GM18867 (cell line): ENCODE results near the gene CFP.
"Not testable (repeated sequence)": the region's sequence is repeated elsewhere in the genome, so short reads cannot be mapped to it uniquely, and the experiment has no call there.

Experiments
- ATAC-seq: cut with Tn5 transposase; IDR thresholded peaks from one replicate; pipeline ENCODE4 v1.9.1; 2021; ENCODE audit warnings: mild to moderate bottlenecking, moderate library complexity; ENCODE audit not compliant: unreplicated experiment

Gene CFP

DNA sequence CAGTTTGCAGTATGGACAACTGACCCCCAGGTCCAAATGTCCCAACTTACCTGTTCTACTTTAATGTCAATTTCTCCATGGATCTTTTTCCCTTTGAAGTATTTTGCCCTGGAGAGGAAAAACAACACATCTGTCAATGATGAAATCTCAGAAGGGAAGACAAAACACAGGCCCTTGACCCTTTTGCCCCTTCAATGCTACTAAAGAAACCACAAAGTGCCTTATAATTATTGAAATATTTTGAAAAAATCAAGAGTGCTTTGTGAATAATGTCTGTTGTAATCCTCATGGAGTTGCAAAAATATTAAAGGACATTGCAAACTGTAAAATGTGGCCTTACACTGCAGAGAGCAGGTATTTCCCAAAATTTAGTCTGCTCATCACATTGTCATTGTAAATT, 22.6 kb downstream of the CFP start:
- ATAC-seq, result no peak

DNA sequence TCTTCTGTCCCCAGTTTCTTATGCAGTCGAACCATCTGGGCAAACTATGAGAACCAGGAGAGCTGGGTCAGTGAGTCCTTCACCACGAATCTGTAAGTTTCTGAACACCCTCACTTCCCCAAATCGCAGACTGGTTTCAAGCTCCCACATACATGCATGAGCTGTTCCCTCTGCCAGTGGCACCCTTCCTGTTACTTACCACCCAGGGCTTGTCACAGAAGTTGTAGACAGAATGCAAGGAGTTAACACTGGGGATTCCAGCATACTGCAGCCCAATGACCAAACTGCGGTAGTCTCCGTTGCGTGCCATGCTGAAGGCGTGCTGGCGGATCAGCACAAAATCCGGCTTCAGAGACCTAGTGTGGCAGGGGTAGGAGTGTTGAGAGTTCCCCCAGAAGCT, 24.7 kb downstream of the CFP start:
- ATAC-seq, result no peak

DNA sequence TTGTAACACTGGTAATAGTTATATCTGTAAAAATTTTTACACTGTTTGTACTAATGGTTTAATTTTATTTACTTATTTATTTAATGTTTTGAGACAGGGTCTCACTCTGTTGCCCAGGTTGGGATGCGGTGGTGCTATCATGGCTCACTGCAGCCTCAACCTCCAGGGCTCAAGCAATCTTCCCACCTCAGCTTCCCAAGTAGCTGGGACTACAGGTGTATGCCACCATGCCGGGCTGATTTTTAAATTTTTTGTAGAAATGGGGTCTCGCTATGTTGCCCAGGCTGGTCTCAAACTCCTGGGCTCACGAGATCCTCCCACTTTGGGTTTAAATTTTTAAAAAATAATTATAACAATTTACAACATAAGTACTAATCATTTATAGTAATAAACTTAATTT, 26.6 kb downstream of the CFP start:
- ATAC-seq, result not testable (repeated sequence)

DNA sequence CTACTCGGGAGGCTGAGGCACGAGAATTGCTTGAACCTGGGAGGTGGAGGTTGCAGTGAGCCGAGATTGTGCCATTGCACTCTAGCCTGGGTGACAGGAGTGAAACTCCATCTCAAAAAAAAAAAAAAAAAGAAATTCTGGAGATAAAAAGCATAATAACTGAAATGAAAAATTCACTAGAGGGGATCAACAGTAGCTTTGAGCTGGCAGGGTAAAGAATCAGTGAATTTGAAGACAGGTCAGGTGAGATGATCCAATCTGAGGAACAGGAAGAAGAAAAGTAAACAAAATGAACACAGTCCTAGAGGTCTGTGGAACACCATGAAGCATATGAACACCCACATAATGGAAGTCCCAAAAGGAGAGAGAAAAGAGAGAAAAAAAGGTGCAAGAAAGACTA, 32.5 kb downstream of the CFP start:
- ATAC-seq, result no peak

DNA sequence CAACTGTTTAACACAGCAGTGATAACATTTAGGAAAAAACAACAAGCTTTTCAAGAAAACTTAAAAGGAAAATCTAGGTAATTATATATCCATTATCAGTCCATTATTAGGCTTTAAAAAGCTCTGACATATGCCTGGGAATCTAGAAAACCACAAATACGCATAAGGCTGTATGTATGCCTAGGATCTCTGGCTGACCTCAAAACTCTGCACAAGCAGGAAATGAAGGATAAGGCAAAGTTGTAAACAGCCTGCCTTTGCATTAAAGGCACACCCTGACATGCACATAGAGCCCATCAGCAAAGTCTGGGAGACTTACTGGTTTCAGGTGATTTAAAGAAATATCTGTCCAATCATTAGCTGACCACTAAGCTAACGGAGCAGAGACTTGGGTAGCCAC, 33.5 kb downstream of the CFP start:
- ATAC-seq, result no peak

DNA sequence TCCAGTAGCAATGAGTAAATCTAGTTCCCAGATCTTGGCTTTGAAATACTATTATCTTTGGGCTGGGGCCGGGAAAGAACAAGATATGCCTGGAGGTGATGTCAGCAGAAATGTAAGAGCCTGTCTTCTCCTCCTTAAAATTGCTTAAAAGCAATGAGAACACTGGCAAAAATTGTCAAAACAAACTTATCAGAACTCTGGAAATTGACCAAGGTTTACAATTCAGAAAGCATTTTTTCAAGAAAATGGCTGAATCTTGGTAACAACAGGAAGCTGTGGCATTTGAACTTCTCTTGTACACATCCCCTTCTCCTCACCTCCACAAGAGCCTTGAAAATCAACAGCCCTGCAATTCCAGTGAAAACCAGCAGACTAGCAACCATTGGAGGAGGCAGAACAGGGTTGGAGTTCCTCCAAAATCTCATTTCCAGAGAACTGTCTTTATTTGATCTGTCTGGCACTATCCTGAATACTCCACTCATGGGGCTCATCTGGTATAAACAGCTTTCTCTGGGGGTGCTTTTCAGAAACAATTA, 33.9 kb downstream of the CFP start:
- no peak for ATAC-seq

DNA sequence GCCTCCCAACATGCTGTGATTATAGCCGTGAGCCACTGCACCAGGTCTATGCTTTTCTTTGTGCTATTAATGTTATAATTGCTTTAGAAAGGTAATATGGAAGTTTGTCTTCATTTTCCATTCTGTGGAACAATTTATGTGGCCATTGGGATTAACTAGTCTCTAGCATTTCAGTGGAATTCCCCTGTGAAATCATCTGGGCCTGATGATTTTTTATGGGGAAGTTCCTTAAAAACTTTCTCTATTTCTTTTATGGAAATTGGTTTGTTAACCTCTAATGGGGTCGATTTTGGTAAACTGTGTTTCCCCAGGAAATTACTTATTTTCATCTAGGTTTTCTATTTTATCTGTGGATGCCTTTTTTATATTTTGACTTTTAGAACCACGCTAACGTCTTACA, 36.2 kb downstream of the CFP start:
- no peak for ATAC-seq

DNA sequence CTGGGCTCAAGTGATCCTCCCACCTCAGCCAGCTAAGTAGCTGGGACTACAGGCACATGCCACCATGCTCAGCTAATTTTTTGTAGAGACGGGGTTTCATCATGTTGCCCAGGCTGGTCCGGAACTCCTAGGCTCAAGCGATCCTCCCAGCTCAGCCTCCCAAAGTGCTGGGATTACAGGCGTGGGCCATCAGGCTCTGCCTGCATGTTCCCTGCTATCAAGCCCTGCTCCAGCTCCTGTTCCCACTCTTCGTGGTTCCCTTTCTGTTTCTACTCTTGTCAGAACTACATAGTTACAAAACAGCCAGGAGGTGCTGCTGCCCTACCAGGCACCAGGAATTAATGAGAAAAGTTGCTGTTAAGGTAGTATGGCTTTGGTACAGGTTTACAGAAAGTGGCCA, 38.7 kb downstream of the CFP start:
- no peak for ATAC-seq

DNA sequence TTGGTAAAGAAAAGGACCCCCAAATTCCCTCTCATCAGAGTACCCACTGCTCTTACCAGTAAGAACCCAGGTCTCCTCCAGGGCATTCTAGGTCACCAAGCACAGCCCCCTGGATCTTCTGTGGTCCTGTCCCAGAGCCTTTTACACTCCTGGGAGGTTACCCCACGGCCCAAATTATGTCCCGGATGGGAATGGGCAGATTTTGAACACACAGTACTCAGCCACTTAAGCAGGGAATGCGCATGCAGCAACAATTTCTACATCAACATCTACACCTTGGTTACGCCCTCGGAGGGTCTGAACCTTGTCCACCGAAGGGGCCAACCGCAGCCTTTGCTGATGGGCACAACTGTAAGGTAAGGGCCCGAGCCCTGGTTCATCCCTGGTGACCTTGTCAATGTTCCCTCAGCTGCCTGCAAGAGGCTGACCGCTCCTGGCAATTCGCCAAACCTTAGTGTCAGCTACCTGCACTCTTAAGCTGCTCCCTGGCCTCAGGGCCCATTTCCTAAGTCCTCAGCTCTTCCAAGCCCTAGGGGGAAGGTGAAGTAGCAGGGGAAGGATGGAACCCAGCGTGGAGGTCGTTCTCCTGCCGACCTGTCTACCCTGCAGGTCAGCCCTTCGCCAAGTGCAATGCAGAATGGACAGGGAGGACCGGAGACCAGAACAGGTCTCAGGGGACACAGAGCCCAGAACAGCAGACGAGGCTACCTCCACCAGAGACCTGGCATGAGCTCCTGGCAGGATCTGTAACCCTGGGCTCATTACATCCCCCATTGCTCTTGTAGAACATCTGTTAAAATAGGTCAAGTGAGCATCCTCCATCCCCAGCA, 41.6 kb downstream of the CFP start:
- no peak for ATAC-seq

DNA sequence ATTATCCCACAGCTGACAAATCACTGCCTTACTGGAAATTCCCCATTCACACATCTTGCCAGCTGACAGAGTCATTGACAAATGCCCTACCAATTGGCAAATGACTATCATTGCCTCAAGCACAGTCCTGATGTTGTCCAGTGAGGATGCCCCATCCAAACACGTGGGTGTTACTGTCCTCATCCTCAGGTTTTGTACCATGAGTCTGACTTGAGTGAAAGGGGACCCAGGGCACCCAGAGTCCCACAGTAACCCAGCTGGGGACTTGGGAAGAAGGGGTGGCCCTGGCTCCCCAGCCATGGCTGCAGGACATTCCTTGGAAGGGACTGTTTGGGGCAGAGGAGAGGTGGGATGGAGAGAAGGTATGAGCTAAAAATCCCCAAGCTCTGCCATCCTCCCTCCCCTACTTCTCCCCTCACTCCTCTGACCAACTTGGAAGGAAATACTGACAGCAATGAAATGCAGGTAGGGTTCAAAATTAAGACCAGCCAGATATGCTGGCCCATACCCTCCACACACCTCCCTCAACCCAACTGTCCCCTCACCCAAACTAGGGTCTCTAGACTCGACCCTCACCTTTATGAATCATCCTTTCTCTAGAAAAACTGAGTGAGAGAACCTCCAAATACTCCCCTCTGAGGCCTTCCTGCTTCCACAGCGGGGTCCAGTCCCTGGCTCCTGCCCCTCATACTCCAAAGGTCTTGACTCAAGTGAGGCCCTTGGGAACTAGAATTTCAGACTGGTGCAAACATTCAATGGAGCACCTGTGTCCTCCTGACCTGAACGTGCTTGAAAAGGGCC, 42.4 kb downstream of the CFP start:
- ATAC-seq, result no peak

DNA sequence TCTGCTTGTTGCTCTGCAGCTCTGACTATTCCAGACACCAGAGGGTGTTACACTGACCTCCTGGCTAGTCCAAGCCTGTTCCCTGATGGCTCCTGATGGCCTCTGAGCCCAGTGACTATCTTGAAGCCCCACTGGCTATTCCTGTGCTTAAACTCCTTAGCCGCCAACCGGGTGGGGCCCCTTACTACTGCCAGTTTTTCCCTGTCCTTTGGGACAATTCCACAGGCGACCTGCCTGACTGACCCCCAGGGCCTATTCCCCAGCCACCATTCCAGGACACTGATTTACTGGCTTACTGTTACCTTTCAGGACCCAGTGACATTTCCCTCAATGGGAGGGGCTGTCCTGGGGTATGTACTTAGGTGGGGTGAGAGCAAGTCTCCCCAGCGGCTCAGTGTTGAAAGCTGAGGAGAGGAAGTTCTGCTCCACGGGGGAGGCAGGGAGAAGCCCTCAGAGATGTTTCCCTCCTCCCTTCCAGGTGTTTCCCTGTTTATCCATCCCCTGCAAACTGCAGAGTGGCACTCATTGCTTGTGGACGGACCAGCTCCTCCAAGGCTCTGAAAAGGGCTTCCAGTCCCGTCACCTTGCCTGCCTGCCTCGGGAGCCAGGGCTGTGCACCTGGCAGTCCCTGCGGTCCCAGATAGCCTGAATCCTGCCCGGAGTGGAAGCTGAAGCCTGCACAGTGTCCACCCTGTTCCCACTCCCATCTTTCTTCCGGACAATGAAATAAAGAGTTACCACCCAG, 43.5 kb downstream of the CFP start:
- no peak for ATAC-seq

DNA sequence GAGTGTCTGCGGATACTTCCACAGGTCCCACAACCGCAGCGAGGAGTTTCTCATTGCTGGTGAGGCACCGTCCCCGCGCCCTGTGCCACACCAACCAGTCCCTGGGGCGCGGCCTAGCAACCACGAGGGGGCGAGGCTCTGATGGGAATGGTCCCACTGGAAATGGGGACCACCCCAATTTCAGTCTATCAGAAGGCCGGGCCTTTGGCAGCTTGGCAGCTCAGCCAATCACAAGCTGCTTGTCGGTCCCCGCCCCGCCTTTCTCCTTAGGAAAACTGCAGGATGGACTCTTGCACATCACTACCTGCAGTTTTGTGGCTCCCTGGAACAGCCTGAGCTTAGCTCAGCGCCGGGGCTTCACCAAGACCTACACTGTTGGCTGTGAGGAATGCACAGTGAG, 44.5 kb downstream of the CFP start:
- ATAC-seq, result no peak

DNA sequence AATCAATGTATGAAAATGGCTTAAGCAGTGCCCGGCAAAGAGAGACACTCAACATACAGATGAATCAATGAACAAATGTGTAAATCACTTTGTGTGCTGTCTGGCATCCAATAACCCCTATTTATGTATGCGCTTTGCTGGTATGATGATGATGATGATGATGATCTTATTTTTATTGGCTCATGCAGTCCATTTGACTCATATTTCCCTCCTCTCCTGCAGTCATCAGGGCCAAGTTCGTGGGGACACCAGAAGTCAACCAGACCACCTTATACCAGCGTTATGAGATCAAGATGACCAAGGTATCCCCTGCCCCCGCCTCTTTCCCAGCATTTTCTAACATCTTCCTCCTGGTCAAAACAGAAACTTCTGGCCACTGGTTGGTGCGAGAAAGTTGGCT, 45.0 kb downstream of the CFP start:
- no peak for ATAC-seq

DNA sequence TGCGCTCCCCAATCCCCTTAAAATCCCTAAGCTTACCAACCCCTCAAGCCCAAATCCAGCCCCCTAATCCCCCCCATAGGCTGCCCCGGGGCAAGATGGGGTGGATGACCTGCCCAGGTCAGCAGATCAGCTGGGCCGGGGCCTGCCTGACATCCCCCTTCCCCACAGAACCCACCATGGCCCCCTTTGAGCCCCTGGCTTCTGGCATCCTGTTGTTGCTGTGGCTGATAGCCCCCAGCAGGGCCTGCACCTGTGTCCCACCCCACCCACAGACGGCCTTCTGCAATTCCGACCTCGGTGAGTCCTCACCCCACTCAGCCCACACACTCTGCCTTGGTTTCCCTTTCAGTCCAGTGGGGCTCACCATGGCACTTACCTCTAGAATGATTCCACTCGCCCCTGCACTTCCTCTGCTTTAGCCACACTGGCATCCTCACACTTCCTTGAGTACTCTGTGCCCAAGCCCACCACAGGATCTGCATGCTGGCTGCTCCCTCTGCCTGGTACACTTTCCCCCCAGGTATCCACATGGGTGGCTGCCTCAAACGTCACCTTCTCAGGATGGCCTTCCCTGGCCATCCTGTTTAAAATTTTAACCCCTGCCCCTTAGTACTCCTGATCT, 46.4 kb downstream of the CFP start:
- no peak for ATAC-seq

DNA sequence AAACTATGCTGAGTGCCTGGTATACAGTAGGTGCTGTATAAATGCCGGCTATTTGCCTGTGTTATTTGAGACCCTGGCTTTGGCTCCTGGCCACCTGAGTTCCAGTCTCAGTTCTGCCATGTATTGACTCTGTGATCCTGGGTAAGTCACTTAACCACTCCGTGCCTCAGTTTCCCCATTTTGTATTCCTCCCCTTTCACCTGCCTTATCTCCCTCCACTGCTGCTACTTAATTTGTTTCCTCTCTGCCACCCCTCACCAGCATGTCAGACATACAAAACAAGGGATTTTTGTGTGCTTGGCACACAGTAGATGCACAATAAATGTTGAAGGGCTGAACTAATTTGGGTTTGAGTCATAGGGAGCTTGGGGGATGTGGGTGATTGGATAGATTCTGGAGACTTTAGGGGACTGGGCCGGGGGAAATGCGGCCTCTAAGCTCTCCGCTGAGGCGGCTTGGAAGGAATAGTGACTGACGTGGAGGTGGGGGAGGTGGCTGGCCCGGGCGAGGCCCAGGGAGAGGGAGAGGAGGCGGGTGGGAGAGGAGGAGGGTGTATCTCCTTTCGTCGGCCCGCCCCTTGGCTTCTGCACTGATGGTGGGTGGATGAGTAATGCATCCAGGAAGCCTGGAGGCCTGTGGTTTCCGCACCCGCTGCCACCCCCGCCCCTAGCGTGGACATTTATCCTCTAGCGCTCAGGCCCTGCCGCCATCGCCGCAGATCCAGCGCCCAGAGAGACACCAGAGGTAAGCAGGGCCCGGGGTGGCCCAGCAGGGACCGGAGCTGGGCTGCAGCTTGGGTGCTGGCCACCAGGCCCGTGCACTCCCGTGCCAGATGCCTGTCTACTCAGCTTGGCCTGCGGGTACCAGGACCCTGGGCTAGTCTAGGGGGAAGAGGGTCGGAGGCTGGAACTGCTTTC, 47.7 kb downstream of the CFP start, which contains the start of gene TIMP1:
TIMP1 (plus strand) TSS at position 706 of the 917 bp plus-strand sequence. CDS start 980 bp downstream, outside the sequence.
- peak; percentile 89 for ATAC-seq

DNA sequence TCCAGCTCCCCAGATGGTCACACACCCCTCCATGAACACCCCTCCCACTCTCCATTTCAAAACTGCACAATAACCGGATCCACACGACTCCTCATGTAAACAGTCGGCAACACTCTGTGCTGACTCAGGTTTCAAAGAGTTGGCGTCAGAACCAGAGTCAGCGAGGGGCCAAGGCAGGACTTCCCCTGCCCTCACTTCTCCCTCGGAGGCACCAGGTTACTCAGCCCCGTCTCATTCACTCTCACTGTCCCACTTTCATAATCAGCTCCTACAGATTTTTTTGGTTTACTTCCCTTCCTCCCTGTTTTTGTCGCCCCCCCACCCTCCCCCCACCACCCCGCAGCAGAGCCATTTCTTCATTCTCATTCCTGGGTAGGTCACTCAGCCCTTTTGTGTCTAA, 50.2 kb downstream of the CFP start:
- no peak for ATAC-seq

DNA sequence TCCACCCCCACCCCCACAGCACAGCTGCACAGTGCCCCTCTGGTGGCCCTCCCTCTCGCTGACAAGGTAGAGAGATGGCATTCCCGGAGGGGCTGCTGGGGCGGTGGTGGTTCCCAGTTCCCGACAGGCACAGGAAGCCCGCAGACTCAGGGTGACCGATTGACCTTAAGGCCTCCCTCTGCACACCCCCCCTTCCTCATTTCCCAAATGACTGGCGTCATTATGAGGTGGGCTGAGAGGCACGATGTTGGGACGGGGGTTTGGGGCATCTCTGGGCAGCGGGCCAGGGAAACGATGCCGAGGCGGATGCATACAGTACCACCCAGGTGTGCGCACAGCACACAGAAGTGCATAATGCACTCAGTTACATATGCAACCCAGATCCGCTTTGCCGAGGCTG, 51.0 kb downstream of the CFP start:
- ATAC-seq, result no peak

DNA sequence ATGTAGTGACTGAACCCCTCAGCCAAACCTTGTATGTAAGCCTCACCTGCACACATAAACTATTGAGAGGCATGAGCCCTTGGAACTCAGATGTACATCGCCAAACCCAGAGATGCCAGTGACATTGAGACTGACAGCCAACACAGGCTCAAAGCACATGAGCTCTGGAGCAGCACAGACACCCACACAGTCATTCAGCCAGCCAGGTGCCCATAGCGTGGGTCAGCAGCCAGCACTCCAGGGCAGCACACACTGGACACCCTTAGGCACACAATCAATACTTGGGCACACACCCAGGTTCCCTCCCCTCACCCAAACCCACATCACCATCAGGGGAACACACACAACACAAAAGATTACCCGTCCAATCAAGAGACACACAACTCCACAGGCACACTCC, 51.8 kb downstream of the CFP start:
- no peak for ATAC-seq

DNA sequence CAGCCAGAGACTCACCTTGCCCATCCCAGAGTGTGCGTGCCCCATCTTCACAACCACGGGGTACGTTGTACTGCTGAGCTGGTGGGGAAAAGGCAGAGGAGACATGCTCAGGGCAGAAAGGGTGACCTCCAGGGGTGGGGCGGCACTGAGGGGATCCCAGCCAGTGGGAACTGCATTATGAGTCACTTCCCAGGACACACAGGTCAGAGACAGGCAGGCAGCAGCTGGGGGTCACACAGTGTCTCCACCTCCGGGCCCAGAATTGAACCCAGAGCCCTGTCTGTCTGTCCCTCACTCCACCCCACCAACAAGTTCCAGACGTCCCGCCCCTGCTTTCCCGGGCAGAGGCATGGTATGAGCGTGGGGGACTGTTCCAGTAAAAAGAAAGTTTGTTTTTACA, 52.3 kb downstream of the CFP start:
- ATAC-seq, result no peak
